Measurements from ENCODE around the gene GNAI2. TPM values are rescaled to one million over a fixed set of nuclear protein-coding genes. Genes with fewer than 3 reads are reported as not detected.

The GNAI2 gene
- total RNA-seq, 4 donors from 2014 or later, result 69.6 to 322 (median 74.8) TPM

GRCh38 chr3:50294089-50294488 lies 58.1 kb downstream of the GNAI2 start:
- intact Hi-C loops (cut with DNase I; ENCODE audit: low total_unique reads), result no loop called here
- Histone ChIP-seq H3K4me1 (peaks cover 21 to 36% (median 27%) of the 10 kb centered on the region in 4 donors), H3K27me3 (no peaks in the 10 kb centered on the region)

GRCh38 chr3:50294492-50295403 lies 58.7 kb downstream of the GNAI2 start:
- Histone ChIP-seq H3K27me3 (no peaks in the 10 kb centered on the region), H3K4me3 (no peak overlapping the region), H3K36me3 (peaks cover 0 to 3% (median 0%) of the 10 kb centered on the region in 4 donors), H3K9me3 (no peaks in the 10 kb centered on the region), H3K27ac (no peak overlapping the region), H3K4me1 (peaks cover 21 to 36% (median 28%) of the 10 kb centered on the region in 4 donors)
- intact Hi-C loops (cut with DNase I; ENCODE audit: low total_unique reads) (no loop called here), in situ Hi-C loops (cut with MboI; ENCODE audit: low pct_ligation_motif_present in 1 of 4, low pct_unique_long_range_greater_than_20kb in 1 of 4, low sequenced_read_pairs in 3 of 4) (no loop called here)
- DNase-seq, result no peak
- TF ChIP-seq CTCF (IDR thresholded peaks at IDR 0.05) (no peak), EP300 (IDR thresholded peaks at IDR 0.05; ENCODE audit: low read depth) (no peak), POLR2AphosphoS5 (IDR thresholded peaks at IDR 0.05) (no peak), POLR2A (IDR thresholded peaks at IDR 0.05) (no peak)
- WGBS, 2 donors (ENCODE audit: low coverage in 1 of 2), result 94% methylated on average over 19 of the region's 22 CpGs; no CpG with 5 or more reads in 1 of the 2 donors

More at GRCh38 chr3:50294089-50294488, 58.1 kb downstream of the GNAI2 start:
- TF ChIP-seq CTCF (IDR thresholded peaks at IDR 0.05) (no peak), POLR2AphosphoS5 (IDR thresholded peaks at IDR 0.05) (no peak), EP300 (IDR thresholded peaks at IDR 0.05; ENCODE audit: low read depth) (no peak), POLR2A (IDR thresholded peaks at IDR 0.05) (no peak)
- no peak for DNase-seq
- no peak overlapping the region for H3K27ac ChIP-seq
- WGBS, 2 donors (ENCODE audit: low coverage in 1 of 2), result 81 to 100% methylated on average over 1 to 4 of the region's 4 CpGs
- in situ Hi-C loops (cut with MboI; ENCODE audit: low pct_ligation_motif_present in 1 of 4, low pct_unique_long_range_greater_than_20kb in 1 of 4, low sequenced_read_pairs in 3 of 4), result no loop called here
- peaks cover 0 to 3% (median 0%) of the 10 kb centered on the region in 4 donors for H3K36me3 ChIP-seq
- no peaks in the 10 kb centered on the region for H3K9me3 ChIP-seq
- H3K4me3 ChIP-seq, result no peak overlapping the region

GRCh38 chr3:50295553-50296431 lies 59.8 kb downstream of the GNAI2 start:
- H3K27me3 ChIP-seq, result no peaks in the 10 kb centered on the region
- DNase-seq, result no peak
- in situ Hi-C loops (cut with MboI; ENCODE audit: low pct_ligation_motif_present in 1 of 4, low pct_unique_long_range_greater_than_20kb in 1 of 4, low sequenced_read_pairs in 3 of 4), result no loop called here
- H3K36me3 ChIP-seq, result no peaks in the 10 kb centered on the region
- peaks cover 24 to 41% (median 36%) of the 10 kb centered on the region in 4 donors for H3K4me1 ChIP-seq
- TF ChIP-seq POLR2A (IDR thresholded peaks at IDR 0.05) (no peak), CTCF (IDR thresholded peaks at IDR 0.05) (no peak), POLR2AphosphoS5 (IDR thresholded peaks at IDR 0.05) (no peak), EP300 (IDR thresholded peaks at IDR 0.05; ENCODE audit: low read depth) (no peak)
- WGBS, 2 donors (ENCODE audit: low coverage in 1 of 2), result 80 to 86% methylated on average over 3 to 8 of the region's 8 CpGs
- no peaks in the 10 kb centered on the region for H3K9me3 ChIP-seq
- H3K4me3 ChIP-seq, result no peak overlapping the region
- H3K27ac ChIP-seq, result no peak overlapping the region
- intact Hi-C loops (cut with DNase I; ENCODE audit: low total_unique reads), result no loop called here

Measured in transverse colon (tissue), 4 donors.